ENCODE data around the gene SHISAL1. TPM values are rescaled to one million over a fixed set of nuclear protein-coding genes. Genes with fewer than 3 reads are reported as not detected.

Gene SHISAL1
- total RNA-seq, 1 experiment from 2014 or later: 2.9 TPM

DNA sequence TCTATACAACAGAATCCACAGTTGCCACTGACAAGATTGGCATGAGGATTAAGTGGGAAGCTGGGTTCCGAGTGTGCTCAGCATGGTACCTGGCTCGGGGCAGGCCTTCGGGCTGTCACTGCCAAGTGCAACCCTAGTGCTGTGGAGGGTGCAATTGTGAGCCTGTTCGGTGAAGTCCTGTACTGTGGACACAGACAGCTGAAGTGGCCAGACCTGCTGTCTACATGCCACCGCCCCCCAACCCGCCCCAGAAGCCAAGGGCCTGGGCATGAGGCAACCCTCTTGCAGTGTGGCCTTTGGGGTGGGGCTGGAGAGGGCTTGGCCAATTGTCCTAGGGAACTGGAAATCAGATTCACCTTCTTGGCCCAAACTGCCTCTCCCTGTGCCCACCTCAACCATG lies 15.6 kb upstream of the SHISAL1 start:
- no peak overlapping the region for H3K18ac ChIP-seq (ENCODE audit: insufficient read length, low read depth, low read length)
- no peak overlapping the region for H4K5ac ChIP-seq (ENCODE audit: insufficient read length, low read depth, low read length)
- H3K4me2 ChIP-seq (ENCODE audit: insufficient read depth, insufficient read length, low read length): no peak overlapping the region
- no peak overlapping the region for H3K56ac ChIP-seq (ENCODE audit: insufficient read length, low read depth, low read length)
- peaks cover 42% of the 10 kb centered on the region for H3K27me3 Mint-ChIP-seq (ENCODE audit: low read depth)
- no peak overlapping the region for H2AK5ac ChIP-seq (ENCODE audit: insufficient read length, low read length)
- peaks cover 10% of the 10 kb centered on the region for H3K23me2 ChIP-seq (ENCODE audit: insufficient read length, low read depth, low read length, poor library complexity, severe bottlenecking)
- H3K27me3 ChIP-seq (ENCODE audit: insufficient read depth, low read length): peaks cover 11% of the 10 kb centered on the region; the same call in 1 of the 2 replicates
- no peak overlapping the region for H3T11ph ChIP-seq (ENCODE audit: low read length)
- H3K23ac ChIP-seq (ENCODE audit: insufficient read length, low read depth, low read length): no peak overlapping the region
- no peak overlapping the region for H3K27ac Mint-ChIP-seq
- H3K27ac ChIP-seq (ENCODE audit: insufficient read length, low read depth, low read length): no peak overlapping the region
- no peaks in the 10 kb centered on the region; a peak in 1 of 5 replicates for H3K9me3 Mint-ChIP-seq
- no peak overlapping the region for H2BK120ac ChIP-seq (ENCODE audit: low read depth, low read length, poor library complexity, severe bottlenecking)
- H3K9ac ChIP-seq (ENCODE audit: extremely low read depth, insufficient read length, low read length): no peak overlapping the region
- no peak overlapping the region for H3K4ac ChIP-seq (ENCODE audit: low read depth, low read length)
- H2BK20ac ChIP-seq (ENCODE audit: low read depth, low read length, poor library complexity, severe bottlenecking): no peak overlapping the region
- H3K4me1 Mint-ChIP-seq: peaks cover 18 to 40% of the 10 kb centered on the region in 2 experiments
- H2BK15ac ChIP-seq (ENCODE audit: low read depth, low read length): no peak overlapping the region
- TF ChIP-seq, protein P1, sequence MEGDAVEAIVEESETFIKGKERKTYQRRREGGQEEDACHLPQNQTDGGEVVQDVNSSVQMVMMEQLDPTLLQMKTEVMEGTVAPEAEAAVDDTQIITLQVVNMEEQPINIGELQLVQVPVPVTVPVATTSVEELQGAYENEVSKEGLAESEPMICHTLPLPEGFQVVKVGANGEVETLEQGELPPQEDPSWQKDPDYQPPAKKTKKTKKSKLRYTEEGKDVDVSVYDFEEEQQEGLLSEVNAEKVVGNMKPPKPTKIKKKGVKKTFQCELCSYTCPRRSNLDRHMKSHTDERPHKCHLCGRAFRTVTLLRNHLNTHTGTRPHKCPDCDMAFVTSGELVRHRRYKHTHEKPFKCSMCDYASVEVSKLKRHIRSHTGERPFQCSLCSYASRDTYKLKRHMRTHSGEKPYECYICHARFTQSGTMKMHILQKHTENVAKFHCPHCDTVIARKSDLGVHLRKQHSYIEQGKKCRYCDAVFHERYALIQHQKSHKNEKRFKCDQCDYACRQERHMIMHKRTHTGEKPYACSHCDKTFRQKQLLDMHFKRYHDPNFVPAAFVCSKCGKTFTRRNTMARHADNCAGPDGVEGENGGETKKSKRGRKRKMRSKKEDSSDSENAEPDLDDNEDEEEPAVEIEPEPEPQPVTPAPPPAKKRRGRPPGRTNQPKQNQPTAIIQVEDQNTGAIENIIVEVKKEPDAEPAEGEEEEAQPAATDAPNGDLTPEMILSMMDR (conservative IDR thresholded peaks at IDR 0.05): no peak
- DNase-seq: no peak
- no peak overlapping the region for H4K8ac ChIP-seq (replicated peaks; ENCODE audit: insufficient read length, low read depth, low read length)
- no peaks in the 10 kb centered on the region; the same call in 1 of the 2 replicates for H3K4me1 ChIP-seq (ENCODE audit: insufficient read depth, low read length)
- H2AFZ ChIP-seq (ENCODE audit: low read length): no peak overlapping the region
- no peak overlapping the region for H2BK5ac ChIP-seq (ENCODE audit: insufficient read length, low read length)
- no peak overlapping the region; the same call in 1 of the 2 replicates for H3K14ac ChIP-seq (ENCODE audit: insufficient read depth, low read length)
- no peak overlapping the region for H4K91ac ChIP-seq (ENCODE audit: insufficient read length, low read depth, low read length)
- H3K9me3 ChIP-seq (ENCODE audit: control insufficient read depth, low read depth, low read length): no peaks in the 10 kb centered on the region
- H3K79me1 ChIP-seq (ENCODE audit: insufficient read depth, low read depth, low read length, poor library complexity, severe bottlenecking): no peaks in the 10 kb centered on the region
- no peak overlapping the region for H2BK12ac ChIP-seq (ENCODE audit: insufficient read length, low read depth, low read length)
- no CpG with 5 or more reads among the region's 6 CpGs for WGBS (ENCODE audit: extremely low coverage, insufficient read length, low lambda C conversion rate)
- H4K20me1 ChIP-seq (ENCODE audit: control insufficient read depth, insufficient read depth, insufficient read length): no peaks in the 10 kb centered on the region
- no peak overlapping the region for H3K4me3 Mint-ChIP-seq
- no peaks in the 10 kb centered on the region for H3K36me3 Mint-ChIP-seq (ENCODE audit: insufficient read depth in 1 of 3, low read depth in 3 of 3)
- no peaks in the 10 kb centered on the region for H3K79me2 ChIP-seq (ENCODE audit: insufficient read depth, low read length)
